Neural cell (in vitro differentiated cells): Measurements from ENCODE around the gene MGAT4D. TPM values are rescaled to one million over a fixed set of nuclear protein-coding genes. Genes with fewer than 3 reads are reported as not detected.

Source experiments
- H2AFZ ChIP-seq: fragments of 200-600, 300-800 bp; sonication (generic), shearing (Covaris generic); 2 replicates; pipeline ENCODE4 v1.6.0; 2014; ENCODE audit warnings: low read depth, mild to moderate bottlenecking, antibody characterized with exemption, low read length, moderate library complexity
- H3F3A ChIP-seq: fragments of 200-600 bp; shearing (Covaris generic); 2 replicates; pipeline ENCODE4 v1.6.1; 2016; ENCODE audit warnings: mild to moderate bottlenecking, moderate library complexity, mixed read lengths, antibody characterized with exemption, low read length; ENCODE audit not compliant: insufficient read depth, poor library complexity, severe bottlenecking
- H3K27ac ChIP-seq: fragments of 200-600, 300-800 bp; sonication (generic), shearing (Covaris generic); 2 replicates; pipeline ENCODE4 v1.5.1; 2014; ENCODE audit warnings: mild to moderate bottlenecking, low read length, moderate library complexity
- H3K27me3 ChIP-seq: fragments of 300-800, 200-600 bp; sonication (generic), shearing (Covaris generic); 2 replicates; pipeline ENCODE4 v1.6.0; 2014; ENCODE audit warnings: mild to moderate bottlenecking, low read depth, low read length, moderate library complexity; ENCODE audit not compliant: insufficient read depth
- H3K36me3 ChIP-seq: fragments of 300-800, 200-600 bp; sonication (generic), shearing (Covaris generic); 2 replicates; pipeline ENCODE4 v1.5.1; 2014; ENCODE audit warnings: mild to moderate bottlenecking, antibody characterized with exemption, low read length, moderate library complexity; ENCODE audit not compliant: insufficient read depth
- H3K4me2 ChIP-seq: fragments of 300-800, 200-600 bp; sonication (generic), shearing (Covaris generic); 2 replicates; pipeline ENCODE4 v1.6.0; 2014; ENCODE audit warnings: mild to moderate bottlenecking, low read length
- H3K4me3 ChIP-seq: fragments of 300-800, 200-600 bp; sonication (generic), shearing (Covaris generic); 2 replicates; pipeline ENCODE4 v1.5.1; 2014; ENCODE audit warnings: mild to moderate bottlenecking, low read length, moderate library complexity
- H3K79me2 ChIP-seq: fragments of 200-600 bp; shearing (Covaris generic); replicated peaks from 2 replicates; pipeline ENCODE4 v1.6.0; 2014; ENCODE audit warnings: mild to moderate bottlenecking, low read length, moderate library complexity; ENCODE audit not compliant: insufficient read depth
- H3K9ac ChIP-seq: fragments of 300-800, 200-600 bp; sonication (generic), shearing (Covaris generic); 2 replicates; pipeline ENCODE4 v1.6.1; 2016; ENCODE audit warnings: mild to moderate bottlenecking, low read length, mixed read lengths
- H3K9me2 ChIP-seq: fragments of 200-600 bp; shearing (Covaris generic); 2 replicates; pipeline ENCODE4 v1.6.1; 2016; ENCODE audit warnings: mild to moderate bottlenecking, low read length, mixed read lengths; ENCODE audit not compliant: insufficient read depth
- H3K9me3 ChIP-seq: fragments of 200-600, 300-800 bp; sonication (generic), shearing (Covaris generic); 2 replicates; pipeline ENCODE4 v1.6.1; 2016; ENCODE audit warnings: mild to moderate bottlenecking, mixed run types, low read length, moderate library complexity, mixed read lengths
- H4K20me1 ChIP-seq: fragments of 200-600 bp; shearing (Covaris generic); 2 replicates; pipeline ENCODE4 v1.6.1; 2016; ENCODE audit warnings: mild to moderate bottlenecking, mixed run types; ENCODE audit not compliant: insufficient read depth
- EP300 ChIP-seq: fragments of 450-650 bp; conservative IDR thresholded peaks from 2 replicates; pipeline ENCODE4 v1.6.1; 2014; ENCODE audit warnings: antibody characterized with exemption, mild to moderate bottlenecking, moderate library complexity; ENCODE audit not compliant: poor library complexity, severe bottlenecking
- EZH2 ChIP-seq: fragments of 200-600, 300-800 bp; shearing (Covaris generic), sonication (generic); IDR thresholded peaks from 2 replicates; pipeline ENCODE4 v1.6.1; 2014; ENCODE audit warnings: antibody characterized with exemption, low read length, borderline replicate concordance, mild to moderate bottlenecking; ENCODE audit not compliant: insufficient read depth, poor library complexity, severe bottlenecking
- MXI1 ChIP-seq: fragments of 450-650 bp; conservative IDR thresholded peaks from 2 replicates; pipeline ENCODE4 v1.6.1; 2014; ENCODE audit warnings: antibody characterized with exemption, mild to moderate bottlenecking; ENCODE audit not compliant: poor library complexity, severe bottlenecking
- POLR2AphosphoS5 ChIP-seq: IDR thresholded peaks from 2 replicates; pipeline ENCODE4 v1.6.1; 2012
- RAD21 ChIP-seq: fragments of 450-650 bp; conservative IDR thresholded peaks from 2 replicates; pipeline ENCODE4 v1.6.1; 2014; ENCODE audit warnings: antibody characterized with exemption, mild to moderate bottlenecking, moderate library complexity
- SMC3 ChIP-seq: fragments of 450-650 bp; conservative IDR thresholded peaks from 2 replicates; pipeline ENCODE4 v1.6.1; 2014; ENCODE audit warnings: antibody characterized with exemption, mild to moderate bottlenecking, moderate library complexity; ENCODE audit not compliant: poor library complexity
- TAF1 ChIP-seq: IDR thresholded peaks from 2 replicates; pipeline ENCODE4 v1.6.1; 2012; ENCODE audit warnings: low read depth
- polyA plus RNA-seq: library from polyadenylated mRNA; depleted of rRNA; stranded (reverse); fragments of >200 nt; gene quantifications from 2 replicates; pipeline ENCODE4 v1.2.3, GENCODE V29; 2014
- TF ChIP-seq, protein P1 (sequence below): fragments of 450-650 bp; IDR thresholded peaks from 2 replicates; pipeline ENCODE4 v1.5.1; 2014; ENCODE audit warnings: antibody characterized with exemption, mild to moderate bottlenecking, moderate library complexity; ENCODE audit not compliant: poor library complexity, severe bottlenecking
- TF ChIP-seq, protein P2 (sequence below): IDR thresholded peaks from 2 replicates; pipeline ENCODE4 v1.6.1; 2012; ENCODE audit warnings: borderline replicate concordance

MGAT4D gene
- polyA plus RNA-seq, 1 donor from 2014 or later = 0.05 TPM

- H3K4me2 ChIP-seq = no peak overlapping the region
- no peak overlapping the region for H3K9ac ChIP-seq
- H3K9me2 ChIP-seq = no peaks in the 10 kb centered on the region
- no peak overlapping the region for H3K27ac ChIP-seq
- no peak overlapping the region for H3K4me3 ChIP-seq
- TF ChIP-seq, protein P1, sequence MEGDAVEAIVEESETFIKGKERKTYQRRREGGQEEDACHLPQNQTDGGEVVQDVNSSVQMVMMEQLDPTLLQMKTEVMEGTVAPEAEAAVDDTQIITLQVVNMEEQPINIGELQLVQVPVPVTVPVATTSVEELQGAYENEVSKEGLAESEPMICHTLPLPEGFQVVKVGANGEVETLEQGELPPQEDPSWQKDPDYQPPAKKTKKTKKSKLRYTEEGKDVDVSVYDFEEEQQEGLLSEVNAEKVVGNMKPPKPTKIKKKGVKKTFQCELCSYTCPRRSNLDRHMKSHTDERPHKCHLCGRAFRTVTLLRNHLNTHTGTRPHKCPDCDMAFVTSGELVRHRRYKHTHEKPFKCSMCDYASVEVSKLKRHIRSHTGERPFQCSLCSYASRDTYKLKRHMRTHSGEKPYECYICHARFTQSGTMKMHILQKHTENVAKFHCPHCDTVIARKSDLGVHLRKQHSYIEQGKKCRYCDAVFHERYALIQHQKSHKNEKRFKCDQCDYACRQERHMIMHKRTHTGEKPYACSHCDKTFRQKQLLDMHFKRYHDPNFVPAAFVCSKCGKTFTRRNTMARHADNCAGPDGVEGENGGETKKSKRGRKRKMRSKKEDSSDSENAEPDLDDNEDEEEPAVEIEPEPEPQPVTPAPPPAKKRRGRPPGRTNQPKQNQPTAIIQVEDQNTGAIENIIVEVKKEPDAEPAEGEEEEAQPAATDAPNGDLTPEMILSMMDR = no peak
- TF ChIP-seq EP300 (no peak), TAF1 (no peak), RAD21 (no peak), POLR2AphosphoS5 (no peak), MXI1 (no peak), EZH2 (no peak), SMC3 (no peak)
- TF ChIP-seq, protein P2, sequence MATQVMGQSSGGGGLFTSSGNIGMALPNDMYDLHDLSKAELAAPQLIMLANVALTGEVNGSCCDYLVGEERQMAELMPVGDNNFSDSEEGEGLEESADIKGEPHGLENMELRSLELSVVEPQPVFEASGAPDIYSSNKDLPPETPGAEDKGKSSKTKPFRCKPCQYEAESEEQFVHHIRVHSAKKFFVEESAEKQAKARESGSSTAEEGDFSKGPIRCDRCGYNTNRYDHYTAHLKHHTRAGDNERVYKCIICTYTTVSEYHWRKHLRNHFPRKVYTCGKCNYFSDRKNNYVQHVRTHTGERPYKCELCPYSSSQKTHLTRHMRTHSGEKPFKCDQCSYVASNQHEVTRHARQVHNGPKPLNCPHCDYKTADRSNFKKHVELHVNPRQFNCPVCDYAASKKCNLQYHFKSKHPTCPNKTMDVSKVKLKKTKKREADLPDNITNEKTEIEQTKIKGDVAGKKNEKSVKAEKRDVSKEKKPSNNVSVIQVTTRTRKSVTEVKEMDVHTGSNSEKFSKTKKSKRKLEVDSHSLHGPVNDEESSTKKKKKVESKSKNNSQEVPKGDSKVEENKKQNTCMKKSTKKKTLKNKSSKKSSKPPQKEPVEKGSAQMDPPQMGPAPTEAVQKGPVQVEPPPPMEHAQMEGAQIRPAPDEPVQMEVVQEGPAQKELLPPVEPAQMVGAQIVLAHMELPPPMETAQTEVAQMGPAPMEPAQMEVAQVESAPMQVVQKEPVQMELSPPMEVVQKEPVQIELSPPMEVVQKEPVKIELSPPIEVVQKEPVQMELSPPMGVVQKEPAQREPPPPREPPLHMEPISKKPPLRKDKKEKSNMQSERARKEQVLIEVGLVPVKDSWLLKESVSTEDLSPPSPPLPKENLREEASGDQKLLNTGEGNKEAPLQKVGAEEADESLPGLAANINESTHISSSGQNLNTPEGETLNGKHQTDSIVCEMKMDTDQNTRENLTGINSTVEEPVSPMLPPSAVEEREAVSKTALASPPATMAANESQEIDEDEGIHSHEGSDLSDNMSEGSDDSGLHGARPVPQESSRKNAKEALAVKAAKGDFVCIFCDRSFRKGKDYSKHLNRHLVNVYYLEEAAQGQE = no peak
- no peaks in the 10 kb centered on the region for H3F3A ChIP-seq
- no peaks in the 10 kb centered on the region for H3K27me3 ChIP-seq
- no peaks in the 10 kb centered on the region for H4K20me1 ChIP-seq
- no peaks in the 10 kb centered on the region for H3K36me3 ChIP-seq
- H2AFZ ChIP-seq = no peak overlapping the region
- H3K79me2 ChIP-seq = no peaks in the 10 kb centered on the region
- H3K9me3 ChIP-seq = no peaks in the 10 kb centered on the region
These were observed 6.2 kb upstream of the MGAT4D start for GRCh38 chr4:140504261-140504660.

DNA sequence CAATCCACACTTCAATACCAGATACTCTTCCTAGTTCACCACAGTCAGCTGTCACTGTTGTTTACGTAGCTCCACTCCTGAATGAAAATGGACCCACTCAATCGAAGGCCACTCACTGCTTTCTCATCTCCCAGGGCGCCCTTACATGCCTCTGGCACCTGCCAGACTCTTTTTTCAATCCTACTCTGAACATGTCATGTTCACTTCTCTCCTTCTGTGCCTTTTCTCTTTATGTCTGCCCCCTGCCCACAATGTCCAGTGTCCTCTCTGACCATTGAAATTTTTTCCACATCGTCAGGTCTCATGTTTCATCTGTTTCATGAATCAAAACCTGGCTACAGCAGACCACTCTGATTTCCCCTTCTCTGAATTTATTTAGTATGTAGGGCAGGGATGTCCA, 1.3 kb upstream of the MGAT4D start:
- Histone ChIP-seq H3F3A (no peaks in the 10 kb centered on the region), H2AFZ (no peak overlapping the region), H3K79me2 (no peaks in the 10 kb centered on the region), H3K4me3 (no peak overlapping the region), H3K27ac (no peak overlapping the region), H3K36me3 (no peaks in the 10 kb centered on the region), H3K9me2 (no peaks in the 10 kb centered on the region), H3K9me3 (peaks cover 4% of the 10 kb centered on the region), H4K20me1 (no peaks in the 10 kb centered on the region), H3K4me2 (no peak overlapping the region), H3K27me3 (peaks cover 25% of the 10 kb centered on the region), H3K9ac (no peak overlapping the region)
- TF ChIP-seq EZH2 (no peak), POLR2AphosphoS5 (no peak), MXI1 (no peak), TAF1 (no peak), SMC3 (no peak), RAD21 (no peak), EP300 (no peak)
- TF ChIP-seq, protein P1 = no peak
- TF ChIP-seq, protein P2 = no peak
